ES-I3 (cell line): ENCODE results near the gene ANKRD33.

Source experiments
- H3K36me3 ChIP-seq: 2 replicates; pipeline ENCODE4 v1.6.1; 2013; ENCODE audit warnings: mild to moderate bottlenecking, low read length, control low read depth, moderate library complexity; ENCODE audit not compliant: insufficient read depth
- H3K4me1 ChIP-seq: 2 replicates; pipeline ENCODE4 v1.6.1; 2013; ENCODE audit warnings: mild to moderate bottlenecking, control low read depth, low read length; ENCODE audit not compliant: insufficient read depth
- H3K9ac ChIP-seq: 2 replicates; pipeline ENCODE4 v1.6.1; 2013; ENCODE audit warnings: low read depth, mild to moderate bottlenecking, low read length, moderate library complexity
- H3K9me3 ChIP-seq: 2 replicates; pipeline ENCODE4 v1.6.1; 2013; ENCODE audit warnings: mild to moderate bottlenecking, low read length, moderate library complexity; ENCODE audit not compliant: control insufficient read depth, insufficient read depth

Gene ANKRD33

GRCh38 chr12:51850081-51850964, 37.6 kb upstream of the ANKRD33 start:
- peaks cover 16% of the 10 kb centered on the region for H3K4me1 ChIP-seq
- no peaks in the 10 kb centered on the region for H3K9me3 ChIP-seq
- no peaks in the 10 kb centered on the region for H3K36me3 ChIP-seq
- H3K9ac ChIP-seq = no peak overlapping the region

GRCh38 chr12:51850965-51851299, 37.0 kb upstream of the ANKRD33 start:
- Histone ChIP-seq H3K9ac (no peak overlapping the region), H3K36me3 (no peaks in the 10 kb centered on the region), H3K4me1 (peaks cover 12% of the 10 kb centered on the region), H3K9me3 (no peaks in the 10 kb centered on the region)

- peaks cover 5% of the 10 kb centered on the region for H3K4me1 ChIP-seq
- no peak overlapping the region for H3K9ac ChIP-seq
- no peaks in the 10 kb centered on the region for H3K9me3 ChIP-seq
- no peaks in the 10 kb centered on the region for H3K36me3 ChIP-seq
Measured at GRCh38 chr12:51851413-51852124, 36.3 kb upstream of the ANKRD33 start.

GRCh38 chr12:51852404-51853137, 35.3 kb upstream of the ANKRD33 start:
- Histone ChIP-seq H3K9ac (no peak overlapping the region), H3K9me3 (no peaks in the 10 kb centered on the region), H3K4me1 (peaks cover 4% of the 10 kb centered on the region; the same call in 1 of the 2 replicates), H3K36me3 (no peaks in the 10 kb centered on the region)

GRCh38 chr12:51855586-51856428, 32.1 kb upstream of the ANKRD33 start:
- H3K9me3 ChIP-seq = no peaks in the 10 kb centered on the region
- no peaks in the 10 kb centered on the region for H3K36me3 ChIP-seq
- peak overlapping the region; percentile 32 for H3K9ac ChIP-seq
- no peaks in the 10 kb centered on the region for H3K4me1 ChIP-seq

GRCh38 chr12:51860986-51861385, 26.9 kb upstream of the ANKRD33 start:
- H3K9me3 ChIP-seq = no peaks in the 10 kb centered on the region
- H3K4me1 ChIP-seq = peaks cover 11% of the 10 kb centered on the region
- no peak overlapping the region for H3K9ac ChIP-seq
- H3K36me3 ChIP-seq = no peaks in the 10 kb centered on the region

- H3K9me3 ChIP-seq = no peaks in the 10 kb centered on the region
- no peaks in the 10 kb centered on the region for H3K36me3 ChIP-seq
- peaks cover 16% of the 10 kb centered on the region for H3K4me1 ChIP-seq
- peak overlapping the region; percentile 48; the same call in 1 of the 2 replicates for H3K9ac ChIP-seq
Measured at GRCh38 chr12:51862947-51863346, 25.0 kb upstream of the ANKRD33 start.

GRCh38 chr12:51863363-51863932, 24.5 kb upstream of the ANKRD33 start:
- H3K9me3 ChIP-seq = no peaks in the 10 kb centered on the region
- H3K9ac ChIP-seq = peak overlapping the region; percentile 60
- H3K36me3 ChIP-seq = no peaks in the 10 kb centered on the region
- H3K4me1 ChIP-seq = peaks cover 16% of the 10 kb centered on the region

GRCh38 chr12:51863933-51864832, 23.7 kb upstream of the ANKRD33 start:
- peak overlapping the region; percentile 60; the same call in 1 of the 2 replicates for H3K9ac ChIP-seq

GRCh38 chr12:51864833-51865670, 22.9 kb upstream of the ANKRD33 start:
- peaks cover 21% of the 10 kb centered on the region for H3K4me1 ChIP-seq
- H3K9me3 ChIP-seq = no peaks in the 10 kb centered on the region
- H3K9ac ChIP-seq = peak overlapping the region; percentile 60; the same call in 1 of the 2 replicates
- no peaks in the 10 kb centered on the region for H3K36me3 ChIP-seq

More at GRCh38 chr12:51863933-51864832, 23.7 kb upstream of the ANKRD33 start:
- H3K9me3 ChIP-seq = no peaks in the 10 kb centered on the region
- H3K4me1 ChIP-seq = peaks cover 16% of the 10 kb centered on the region
- H3K36me3 ChIP-seq = no peaks in the 10 kb centered on the region

- Histone ChIP-seq H3K9ac (no peak overlapping the region), H3K4me1 (peaks cover 26% of the 10 kb centered on the region), H3K9me3 (no peaks in the 10 kb centered on the region), H3K36me3 (no peaks in the 10 kb centered on the region)
Measured at GRCh38 chr12:51865757-51866270, 22.1 kb upstream of the ANKRD33 start.

- no peak overlapping the region for H3K9ac ChIP-seq
- no peaks in the 10 kb centered on the region for H3K9me3 ChIP-seq
- H3K36me3 ChIP-seq = no peaks in the 10 kb centered on the region
- peaks cover 26% of the 10 kb centered on the region for H3K4me1 ChIP-seq
Measured at GRCh38 chr12:51866324-51866723, 21.6 kb upstream of the ANKRD33 start.
